MV-4-11 (cell line): ENCODE data around the gene RANBP3L.

ENCODE experiments used
- DNase-seq: peaks from one replicate; lab custom pipeline; 2025; lab: John Stamatoyannopoulos, UW

The RANBP3L gene

DNA sequence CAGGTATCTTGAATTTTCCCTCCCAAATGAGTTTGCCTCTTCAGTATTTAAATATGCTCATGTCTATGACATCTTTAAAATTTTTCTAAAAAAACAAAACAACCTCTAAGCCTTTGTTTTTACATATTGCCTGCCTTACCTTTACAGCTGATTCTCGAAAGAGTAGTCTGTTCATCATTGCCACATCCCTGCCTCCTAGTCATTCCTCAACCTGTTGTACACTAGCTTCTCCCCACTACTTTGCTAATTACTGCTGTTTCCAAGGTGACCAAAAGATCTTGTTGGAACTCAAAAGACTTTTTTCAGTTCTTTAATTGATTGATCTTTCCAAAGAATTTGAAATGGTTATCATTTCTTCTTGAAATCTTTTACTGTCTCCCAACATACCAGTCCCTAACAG is 58.0 kb downstream of the RANBP3L start:
- DNase-seq = no peak

DNA sequence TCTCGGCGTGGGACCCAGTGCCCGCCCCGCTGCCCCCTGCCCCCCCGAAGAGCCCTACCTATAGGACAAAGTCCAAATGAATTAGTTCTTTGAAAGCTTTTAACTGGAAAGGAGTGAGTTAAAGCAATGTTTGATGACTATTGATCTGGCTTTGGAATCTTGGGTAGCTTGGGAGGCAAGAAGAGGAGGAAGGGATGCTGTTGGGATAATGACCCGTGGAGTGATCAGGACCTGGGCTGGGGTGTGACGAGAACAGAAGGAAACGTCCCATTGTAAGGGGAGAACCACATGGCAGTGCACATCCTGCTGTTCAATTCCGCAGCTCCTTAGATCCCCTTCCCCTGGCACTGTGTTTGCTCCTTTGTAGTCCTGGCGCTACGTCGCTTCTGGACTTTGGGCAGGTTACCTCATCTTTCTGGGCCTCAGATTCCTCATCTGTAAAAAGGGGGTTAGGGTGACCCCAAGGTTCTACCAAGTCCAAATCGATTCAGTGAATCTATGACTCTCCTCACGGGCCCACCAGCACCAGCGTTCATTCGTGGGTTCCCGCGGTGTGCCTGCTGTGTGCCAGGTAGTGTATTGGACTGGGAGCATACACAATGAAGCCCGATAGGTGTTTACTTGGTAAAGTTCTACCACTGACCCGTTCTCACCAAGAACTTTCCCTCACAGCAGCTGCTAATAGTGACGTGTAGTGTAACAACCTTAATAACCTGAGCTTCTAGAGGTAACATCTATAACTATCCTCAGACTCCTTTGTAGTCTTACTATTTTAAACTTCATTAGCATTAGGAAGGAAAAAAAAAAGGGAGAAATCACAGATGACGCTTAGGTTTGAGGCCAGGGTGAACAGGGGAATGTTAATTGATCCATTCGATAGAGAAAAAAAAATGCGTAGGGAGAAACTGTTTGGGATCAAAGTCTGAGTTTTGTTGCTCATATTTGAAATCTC is 58.9 kb downstream of the RANBP3L start:
- no peak for DNase-seq

DNA sequence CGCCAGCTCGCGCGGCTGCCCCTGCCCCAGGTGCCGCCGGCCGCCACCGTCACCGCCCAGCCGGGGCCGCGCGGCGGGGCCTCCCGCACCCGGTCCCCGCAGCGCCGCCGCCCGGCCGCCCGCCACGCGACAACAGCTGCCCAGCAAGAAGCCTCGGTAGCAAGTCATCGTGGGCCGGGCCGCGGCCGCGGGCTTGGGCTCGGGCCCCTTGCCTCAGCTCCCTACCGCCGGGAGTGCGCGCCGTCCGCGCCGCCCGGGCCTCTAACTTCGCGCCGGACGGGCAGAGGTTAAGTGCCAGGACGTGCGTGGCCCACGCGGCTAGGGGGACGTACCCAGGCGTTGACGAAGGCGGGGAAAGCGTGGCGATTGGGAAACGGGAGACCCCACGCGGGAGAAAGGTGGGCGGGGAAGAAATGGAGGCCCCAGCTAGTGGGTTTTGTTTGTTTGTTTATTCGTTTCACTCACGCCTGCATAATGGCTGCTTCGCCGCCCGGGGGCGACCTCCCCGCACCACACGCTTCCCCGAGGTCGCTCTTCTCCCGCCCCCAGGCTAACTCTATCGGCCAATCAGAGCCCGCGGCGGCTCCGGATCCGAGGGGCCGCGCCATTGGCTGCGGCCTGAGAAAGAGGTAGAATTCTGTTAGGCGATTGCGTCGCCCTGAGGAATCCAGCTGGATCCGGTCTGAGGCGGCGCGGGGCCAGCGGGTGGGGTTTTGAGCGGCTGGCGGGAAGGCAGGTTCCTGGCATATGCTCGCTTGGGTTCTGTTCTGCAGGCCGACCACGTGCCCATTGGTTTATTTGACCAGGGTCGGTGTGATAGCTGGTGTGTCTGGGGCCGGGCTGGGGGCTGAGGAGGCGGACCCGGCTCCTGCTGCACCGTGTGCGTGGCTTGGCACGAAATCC is 59.8 kb downstream of the RANBP3L start, which contains the start of gene NADK2:
Gene NADK2, minus strand, starts transcription at position 295 of the 903 bp plus-strand sequence. Its CDS starts 127 bp downstream, at position 168.
- peak; percentile 97 for DNase-seq

DNA sequence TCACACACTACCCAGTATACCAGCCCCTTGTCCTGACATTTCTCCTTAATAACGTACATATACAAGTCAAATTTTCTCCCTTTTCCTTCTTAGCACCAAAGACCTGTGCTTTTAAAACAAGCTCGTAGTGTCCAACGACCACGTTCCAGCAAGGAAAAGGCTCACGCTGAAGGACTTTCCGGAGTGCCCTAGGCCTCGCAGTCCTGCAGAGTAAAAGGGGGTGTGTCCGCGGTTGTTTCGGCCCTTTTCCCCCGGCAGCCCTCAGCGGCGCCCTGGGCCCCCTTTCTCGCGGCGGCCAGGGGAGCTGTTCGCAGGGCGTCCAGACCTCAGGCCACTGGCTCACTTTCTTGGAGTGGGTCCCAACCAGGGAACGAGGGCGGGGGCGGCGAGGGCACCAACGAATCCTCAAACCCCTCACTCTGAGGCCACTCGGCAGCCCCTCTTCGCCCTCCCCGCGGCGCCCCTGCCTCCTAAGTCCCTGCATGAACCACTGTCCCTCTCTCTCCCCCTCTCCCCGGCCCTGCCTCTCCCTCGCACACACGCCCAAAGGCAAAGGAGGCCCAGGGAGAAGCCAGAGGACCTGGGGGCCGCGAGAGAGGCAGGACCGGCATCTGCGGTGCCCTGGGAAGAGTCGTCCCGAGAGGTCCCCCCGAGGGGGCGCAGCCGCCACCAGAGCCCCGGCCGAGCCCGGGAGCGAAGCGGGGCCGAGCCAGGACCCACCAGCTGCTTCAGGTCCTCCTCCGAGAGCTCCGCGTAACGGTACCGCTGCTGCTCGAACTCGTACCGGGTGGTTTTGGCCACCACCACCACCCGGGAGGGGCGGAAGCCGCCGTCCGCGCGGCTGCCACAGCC is 60.7 kb downstream of the RANBP3L start:
- DNase-seq = peak; percentile 12

DNA sequence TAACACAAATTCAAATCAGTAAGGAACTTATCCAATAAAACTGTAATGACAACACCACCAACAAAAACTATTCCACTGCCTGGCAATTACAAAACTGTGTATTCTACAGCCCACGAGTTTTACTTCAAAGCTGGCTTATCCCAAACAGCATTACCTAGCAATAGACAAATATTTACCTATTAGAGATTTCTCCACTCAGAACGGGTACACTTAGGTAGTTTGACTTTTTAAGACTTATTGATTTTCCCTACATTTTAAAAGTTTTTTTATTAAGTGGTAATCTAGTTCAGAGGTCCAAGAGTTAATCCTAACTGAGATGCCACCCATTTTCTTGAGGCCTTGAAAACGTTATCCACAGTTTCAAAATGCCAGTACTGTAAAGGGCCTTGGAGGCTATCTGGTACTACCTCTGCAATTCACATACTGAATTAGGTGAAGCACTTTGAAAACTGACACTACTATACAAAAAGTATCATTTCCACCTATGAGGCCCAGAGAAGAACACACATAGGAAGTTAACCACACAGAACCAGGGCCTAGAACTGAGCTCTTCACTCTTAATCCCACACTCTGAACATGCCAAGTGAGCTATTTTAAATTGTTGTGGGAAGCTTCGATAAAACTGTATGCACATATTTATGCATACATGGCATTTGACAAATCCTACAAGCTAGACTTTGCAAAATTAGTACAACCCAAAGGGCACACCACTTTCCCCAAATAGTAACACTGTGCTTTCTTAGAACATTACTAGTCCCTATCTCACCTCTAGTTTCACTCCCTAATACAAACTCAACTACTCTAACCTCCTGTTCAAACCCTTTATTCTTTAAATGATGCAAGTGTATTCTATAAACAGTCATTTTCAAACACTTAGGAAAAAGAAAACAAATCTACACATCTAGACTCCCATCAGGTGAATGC is 62.1 kb downstream of the RANBP3L start:
- no peak for DNase-seq

DNA sequence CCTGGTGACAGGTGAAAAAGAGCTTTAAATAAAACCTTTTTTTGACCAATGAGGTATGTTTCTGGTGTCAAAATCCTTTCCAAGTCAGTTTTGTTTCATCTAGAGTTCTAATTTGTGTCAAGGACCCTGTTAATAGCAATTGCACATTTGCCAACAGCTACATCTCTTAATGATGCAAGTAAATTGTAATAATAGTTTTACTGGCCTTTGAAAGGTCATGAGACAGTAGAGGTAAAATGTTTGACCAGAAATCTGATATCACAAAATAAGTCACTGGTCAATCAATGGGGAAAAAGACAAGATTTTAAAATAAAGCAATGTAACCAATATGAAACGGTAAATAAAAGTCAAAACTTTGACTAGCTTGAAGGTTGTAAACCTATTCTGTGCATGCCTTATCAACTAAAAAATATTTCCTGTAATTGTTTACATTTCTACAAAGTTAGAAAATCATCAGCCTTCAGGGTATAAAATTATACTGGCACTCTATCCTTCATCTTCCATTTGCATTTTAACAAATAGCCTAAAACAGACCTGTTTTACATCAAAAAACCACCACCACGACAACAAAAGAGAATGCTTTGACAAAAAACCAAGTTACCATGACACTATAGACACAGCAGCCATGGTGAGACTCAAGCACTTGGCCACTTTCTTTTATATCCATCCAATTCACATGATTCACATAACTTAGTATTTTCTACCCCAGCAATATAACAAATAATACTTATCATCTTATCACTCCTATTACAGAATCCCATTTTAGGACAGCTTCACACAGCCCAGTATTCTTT is 63.0 kb downstream of the RANBP3L start:
- no peak for DNase-seq

DNA sequence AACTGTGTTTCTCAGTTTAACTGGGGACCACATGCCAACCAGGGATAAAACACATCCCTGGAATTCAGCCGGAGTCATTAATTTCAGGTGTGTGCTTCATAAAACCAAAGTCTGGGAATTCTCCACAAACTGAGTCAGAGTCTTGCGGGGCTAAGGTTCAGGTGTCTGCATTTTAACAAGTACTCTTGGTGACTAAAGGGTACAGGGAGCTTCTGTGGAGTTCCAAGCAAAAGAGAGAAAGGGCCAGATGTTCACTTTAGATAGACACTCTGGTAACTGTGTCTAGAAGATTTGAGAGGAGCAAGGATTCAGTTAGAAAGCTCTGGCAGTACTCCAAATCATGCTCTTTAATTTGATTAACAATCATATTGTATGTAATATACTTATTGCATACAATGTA is 64.0 kb downstream of the RANBP3L start:
- no peak for DNase-seq

DNA sequence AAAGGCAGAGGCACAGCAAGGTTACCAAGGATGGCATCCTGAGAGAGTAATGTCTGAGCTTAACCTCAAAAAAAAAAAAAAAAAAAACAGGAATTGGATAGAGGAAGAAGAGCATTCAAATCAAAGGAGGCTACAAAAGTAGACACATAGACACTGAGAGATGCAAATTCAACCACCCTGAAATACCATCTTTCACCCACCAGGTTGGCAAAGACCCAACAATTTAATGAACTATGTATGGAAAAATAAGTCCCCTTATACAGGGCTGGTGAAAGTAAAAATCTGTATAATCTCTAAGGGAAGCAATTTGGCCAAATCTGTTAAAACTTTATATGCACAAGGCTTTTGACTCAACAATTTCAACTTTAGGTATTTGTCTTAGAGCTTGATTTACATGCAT is 64.9 kb downstream of the RANBP3L start:
- peak; percentile 56 for DNase-seq

DNA sequence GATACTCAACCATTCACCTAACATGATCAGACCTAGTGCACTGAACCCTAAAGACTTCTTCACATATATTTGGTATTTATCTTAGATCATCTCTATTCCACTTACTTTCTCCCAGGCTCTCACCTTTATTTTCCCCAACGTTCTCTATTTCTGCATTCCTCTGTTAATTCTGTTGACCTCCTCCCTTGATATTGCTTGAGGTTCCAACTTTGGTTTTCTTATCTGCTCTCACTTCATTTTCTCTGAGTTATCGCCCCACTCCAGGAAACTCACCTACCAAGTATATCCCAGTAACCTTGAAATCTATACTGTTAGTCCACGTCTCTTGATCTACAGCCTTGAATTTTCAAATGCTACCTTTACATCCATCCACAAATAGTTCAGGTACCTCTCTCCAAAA is 69.2 kb downstream of the RANBP3L start:
- DNase-seq = no peak

DNA sequence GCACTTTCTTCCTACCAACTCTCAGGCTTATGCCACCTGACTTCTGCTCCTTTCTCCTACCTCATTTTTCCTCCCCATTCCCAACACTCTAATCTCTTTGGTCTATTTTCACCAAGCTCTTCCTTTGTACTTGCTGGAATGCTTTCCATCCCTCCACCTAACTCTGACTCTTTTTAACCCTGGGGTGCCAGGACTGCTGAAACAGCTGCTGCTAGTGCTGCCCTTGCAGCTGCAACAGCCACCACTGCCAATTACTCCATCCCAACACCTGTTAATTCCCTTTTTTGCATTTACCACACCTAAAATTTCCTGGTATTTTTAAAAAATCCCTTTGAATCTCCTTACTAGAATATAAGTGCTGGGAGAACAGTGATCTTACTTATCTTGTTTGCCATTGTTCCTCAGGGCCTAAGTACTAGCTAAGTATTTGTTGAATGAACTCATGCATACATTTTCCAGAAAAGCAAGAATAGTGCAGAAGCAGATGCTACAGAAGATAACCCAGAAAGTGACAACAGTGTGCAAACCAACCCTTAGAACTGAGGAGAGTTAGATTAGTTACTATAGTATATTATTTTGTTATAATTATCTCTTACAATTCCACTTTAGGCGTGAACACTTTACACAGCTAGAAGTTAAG is 71.4 kb downstream of the RANBP3L start:
- no peak for DNase-seq

DNA sequence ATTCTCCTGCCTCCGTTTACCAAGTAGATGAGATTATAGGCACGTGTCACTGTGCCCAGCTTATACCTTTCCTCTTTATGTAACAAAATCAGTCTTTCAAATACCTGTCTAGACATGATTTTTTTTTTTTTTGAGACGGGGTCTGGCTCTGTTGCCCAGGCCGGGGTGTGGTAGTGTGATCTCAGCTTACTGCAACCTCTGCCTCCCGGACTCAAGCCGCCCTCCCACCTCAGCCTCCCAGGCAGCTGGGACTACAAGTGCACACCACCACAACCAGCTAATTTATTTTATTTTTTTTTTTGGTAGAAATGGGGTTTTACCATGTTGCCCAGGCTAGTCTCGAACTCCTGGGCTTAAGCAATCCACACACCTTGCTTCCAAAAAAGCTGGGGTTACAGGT is 73.2 kb downstream of the RANBP3L start:
- no peak for DNase-seq

DNA sequence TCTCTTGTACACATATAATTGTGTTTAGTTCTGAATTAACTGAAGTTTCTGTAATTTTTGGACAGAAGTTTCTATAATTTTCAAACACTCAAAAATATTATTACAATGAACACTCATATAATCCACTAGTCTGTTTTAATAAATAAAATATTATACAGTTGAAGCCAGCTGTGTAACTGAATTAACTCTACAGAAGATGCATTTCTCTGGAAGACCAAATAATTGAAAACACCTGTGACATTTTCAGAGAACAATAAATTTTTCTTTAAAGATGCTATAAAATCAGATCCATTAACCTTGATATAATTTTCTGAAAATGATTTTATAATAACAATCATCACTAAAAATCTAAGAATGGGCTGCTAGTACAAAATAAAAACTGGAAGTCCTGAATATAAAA is 74.7 kb downstream of the RANBP3L start:
- no peak for DNase-seq

DNA sequence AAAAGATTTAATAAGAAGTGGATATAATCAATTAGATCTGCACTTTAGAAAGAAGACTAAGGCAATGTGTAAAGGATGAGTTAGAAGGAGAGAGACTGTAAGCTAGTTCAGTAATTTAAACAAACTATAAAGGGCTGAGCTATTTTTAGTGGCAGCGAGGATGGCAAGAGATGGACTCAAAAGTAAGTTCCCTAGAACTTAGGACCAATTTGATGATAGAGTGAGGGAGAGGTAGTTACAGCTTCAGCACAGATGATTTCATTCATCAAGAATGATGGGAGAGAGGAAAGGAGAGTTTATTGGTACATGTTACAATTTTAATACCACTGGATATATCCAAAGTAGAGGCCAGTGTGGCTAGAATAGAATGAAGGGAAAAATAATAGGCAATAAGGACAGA is 79.1 kb downstream of the RANBP3L start:
- DNase-seq = no peak

DNA sequence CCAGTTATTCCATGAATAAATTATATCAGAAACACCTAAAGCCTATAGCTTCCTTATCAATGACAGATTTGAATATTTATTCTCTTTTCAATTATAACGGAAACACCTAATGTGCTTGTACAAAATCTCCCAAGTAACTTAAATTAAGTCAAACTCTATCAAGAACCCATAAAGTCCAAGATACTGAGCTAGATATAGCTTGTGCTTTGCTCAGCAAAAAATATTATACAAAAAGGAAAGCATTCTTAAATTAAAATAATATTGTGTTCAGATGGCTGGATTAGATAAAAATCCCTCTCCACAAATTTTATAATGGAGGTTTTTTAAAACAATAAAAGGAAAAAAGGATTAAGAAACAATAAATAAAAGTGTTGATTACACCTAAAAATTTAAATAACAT is 83.7 kb downstream of the RANBP3L start:
- no peak for DNase-seq

DNA sequence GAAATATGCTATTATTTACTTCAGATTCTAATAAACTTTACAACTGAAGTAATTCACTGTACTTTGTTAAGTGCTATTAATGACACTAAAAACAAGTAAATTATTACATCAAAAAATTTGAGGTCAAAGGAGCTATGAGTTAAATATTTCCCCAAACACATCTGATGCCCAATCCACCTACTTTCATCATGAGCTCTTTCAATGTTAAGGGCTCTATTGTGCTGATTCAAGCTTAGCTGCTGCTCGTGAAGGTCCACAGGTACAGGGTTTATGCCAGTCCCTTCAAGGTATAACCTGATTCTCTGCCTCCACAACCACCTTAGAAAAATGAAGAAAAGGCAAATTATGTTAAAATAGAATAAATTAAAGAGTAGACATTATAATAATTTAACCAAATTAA is 84.1 kb downstream of the RANBP3L start:
- DNase-seq = no peak

DNA sequence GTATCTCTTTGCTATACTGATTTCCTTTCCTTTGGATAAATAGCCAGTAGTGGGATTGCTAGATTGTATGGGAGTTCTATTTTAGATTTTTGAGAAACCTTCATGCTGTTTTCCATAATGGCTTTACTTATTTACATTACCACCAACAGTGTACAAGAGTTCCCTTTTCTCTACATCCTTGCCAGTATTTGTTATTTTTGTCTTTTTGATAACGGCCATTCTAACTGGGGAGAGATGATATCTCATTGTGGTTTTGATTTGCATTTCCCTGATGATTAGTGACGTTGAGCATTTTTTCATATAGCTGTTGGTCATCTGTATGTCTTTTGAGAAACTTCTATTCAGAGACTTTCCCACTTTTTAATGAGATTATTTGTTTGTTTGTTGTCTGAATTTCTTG is 85.8 kb downstream of the RANBP3L start:
- no peak for DNase-seq

DNA sequence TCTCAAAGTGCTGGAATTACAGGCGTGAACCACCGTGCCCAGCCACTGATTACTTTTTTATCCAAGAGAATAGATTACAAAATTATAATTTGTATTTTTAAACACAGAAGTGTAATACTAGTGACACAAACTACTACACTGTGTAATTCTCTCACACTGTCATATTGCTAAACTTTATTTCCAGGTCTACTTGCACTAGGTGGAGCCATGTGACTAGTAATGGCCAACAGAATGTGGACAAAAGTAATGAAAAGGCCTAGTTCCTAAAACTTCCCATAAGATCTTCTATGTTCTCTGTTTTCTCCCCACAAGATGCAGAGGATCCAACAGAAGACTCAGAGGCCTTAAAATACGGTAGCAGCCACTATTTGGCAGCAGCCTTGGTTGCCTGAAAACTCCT is 87.3 kb downstream of the RANBP3L start:
- no peak for DNase-seq

DNA sequence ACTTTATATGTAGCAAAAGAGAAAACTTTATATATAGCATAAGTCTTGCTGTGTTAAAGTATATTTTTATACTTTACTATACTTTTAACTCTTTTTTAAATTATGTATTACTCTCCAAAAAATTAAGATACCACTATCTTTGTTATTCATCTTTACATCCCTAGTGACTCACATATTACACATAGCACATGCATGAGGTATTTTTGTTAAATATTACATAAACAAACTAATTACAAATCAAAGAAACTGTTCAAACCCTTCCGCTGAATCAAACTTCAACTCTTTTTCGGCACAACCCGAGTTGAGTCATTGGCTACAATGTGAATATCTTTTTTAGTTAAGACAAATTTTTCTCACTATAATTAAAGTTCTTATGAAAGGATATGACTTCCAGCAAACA is 92.0 kb downstream of the RANBP3L start:
- DNase-seq = no peak

DNA sequence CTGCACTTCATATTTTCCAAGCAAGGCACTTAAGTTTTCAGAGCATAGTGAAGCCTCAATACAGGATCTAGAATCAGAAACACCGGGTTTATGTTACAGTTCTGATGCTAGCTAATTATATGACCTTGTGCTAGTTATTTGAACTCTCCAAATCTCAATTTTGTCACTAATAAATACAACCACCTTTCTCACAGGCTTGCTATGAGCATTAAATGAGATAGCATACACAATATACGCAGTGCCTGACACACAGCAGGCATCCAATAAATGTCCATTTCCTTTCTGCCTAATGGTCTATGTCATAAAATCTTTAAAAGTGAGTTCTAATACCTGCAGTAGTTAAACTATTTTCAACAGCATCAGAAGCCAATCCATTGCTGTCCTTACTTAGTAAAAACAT is 92.9 kb downstream of the RANBP3L start:
- DNase-seq = no peak
